Measurements from ENCODE around the gene MT1E. TPM values are rescaled to one million over a fixed set of nuclear protein-coding genes. Genes with fewer than 3 reads are reported as not detected.
"Not testable (repeated sequence)": the region's sequence is repeated elsewhere in the genome, so short reads cannot be mapped to it uniquely, and the experiment has no call there.

The MT1E gene
- total RNA-seq, 1 donor from 2014 or later, result 2.8 TPM

DNA sequence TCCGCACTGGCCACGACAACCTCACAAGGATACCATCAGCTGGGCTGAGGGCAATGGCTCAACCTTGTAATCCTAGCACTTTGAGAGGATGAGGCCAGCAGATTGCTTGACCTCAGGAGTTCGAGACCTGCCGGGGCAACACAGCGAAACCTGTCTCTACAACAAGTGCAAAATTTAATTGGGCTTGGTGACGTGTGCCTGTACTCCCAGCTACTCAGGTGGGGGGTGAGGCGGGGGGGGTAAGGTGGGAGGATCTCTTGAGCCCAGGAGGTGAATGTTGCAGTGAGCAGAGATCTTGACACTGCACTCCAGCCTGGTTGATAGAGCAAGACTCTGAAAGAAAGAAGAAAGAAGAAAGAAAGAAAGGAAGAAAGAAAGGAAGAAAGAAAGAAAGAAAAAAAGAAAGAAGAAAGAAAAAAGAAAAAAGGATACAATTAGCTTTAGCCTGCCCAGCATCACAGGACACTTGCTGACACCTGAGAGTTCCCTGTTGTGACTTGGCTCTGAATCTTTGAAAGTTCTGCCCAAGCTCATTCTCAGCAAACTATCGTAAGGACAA is 5.2 kb upstream of the MT1E start:
- TF ChIP-seq, protein P1, sequence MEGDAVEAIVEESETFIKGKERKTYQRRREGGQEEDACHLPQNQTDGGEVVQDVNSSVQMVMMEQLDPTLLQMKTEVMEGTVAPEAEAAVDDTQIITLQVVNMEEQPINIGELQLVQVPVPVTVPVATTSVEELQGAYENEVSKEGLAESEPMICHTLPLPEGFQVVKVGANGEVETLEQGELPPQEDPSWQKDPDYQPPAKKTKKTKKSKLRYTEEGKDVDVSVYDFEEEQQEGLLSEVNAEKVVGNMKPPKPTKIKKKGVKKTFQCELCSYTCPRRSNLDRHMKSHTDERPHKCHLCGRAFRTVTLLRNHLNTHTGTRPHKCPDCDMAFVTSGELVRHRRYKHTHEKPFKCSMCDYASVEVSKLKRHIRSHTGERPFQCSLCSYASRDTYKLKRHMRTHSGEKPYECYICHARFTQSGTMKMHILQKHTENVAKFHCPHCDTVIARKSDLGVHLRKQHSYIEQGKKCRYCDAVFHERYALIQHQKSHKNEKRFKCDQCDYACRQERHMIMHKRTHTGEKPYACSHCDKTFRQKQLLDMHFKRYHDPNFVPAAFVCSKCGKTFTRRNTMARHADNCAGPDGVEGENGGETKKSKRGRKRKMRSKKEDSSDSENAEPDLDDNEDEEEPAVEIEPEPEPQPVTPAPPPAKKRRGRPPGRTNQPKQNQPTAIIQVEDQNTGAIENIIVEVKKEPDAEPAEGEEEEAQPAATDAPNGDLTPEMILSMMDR (IDR thresholded peaks at IDR 0.05), result no peak
- H3K36me3 Mint-ChIP-seq (ENCODE audit: low read depth), result no peaks in the 10 kb centered on the region
- no peak for ATAC-seq (ENCODE audit: low read depth)

DNA sequence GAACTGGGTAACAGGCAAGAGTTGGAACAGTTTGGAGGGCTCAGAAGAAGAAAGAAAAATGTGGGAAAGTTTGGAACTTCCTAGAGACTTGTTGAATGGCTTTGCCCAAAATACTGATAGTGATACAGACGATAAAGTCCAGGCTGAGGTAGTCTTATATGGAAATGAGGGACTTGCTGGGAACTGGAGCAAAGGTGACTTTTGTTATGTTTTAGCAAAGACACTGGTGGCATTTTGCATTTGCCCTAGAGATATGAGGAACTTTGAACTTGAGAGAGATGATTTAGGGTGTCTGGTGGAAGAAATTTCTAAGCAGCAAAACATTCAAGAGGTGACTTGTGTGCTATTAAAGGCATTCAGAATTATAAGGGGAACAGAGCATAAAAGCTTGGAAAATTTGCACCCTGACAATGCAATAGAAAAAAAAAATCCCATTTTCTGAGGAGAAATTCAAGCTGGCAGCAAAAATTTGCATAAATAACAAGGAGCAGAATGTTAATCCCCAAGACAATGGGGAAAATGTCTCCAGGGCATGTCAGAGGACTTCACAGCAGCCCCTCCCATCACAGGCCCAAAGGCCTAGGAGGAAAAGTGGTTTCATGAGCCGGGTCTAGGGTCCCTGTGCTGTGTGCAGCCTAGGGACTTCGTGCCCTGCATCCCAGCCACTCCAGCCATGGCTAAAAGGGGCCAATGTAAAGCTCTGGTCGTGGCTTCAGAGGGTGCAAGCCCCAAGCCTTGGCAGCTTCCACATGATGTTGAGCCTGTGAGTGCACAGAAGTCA is 3.7 kb upstream of the MT1E start:
- H3K4me1 Mint-ChIP-seq, result peaks cover 21% of the 10 kb centered on the region
- H3K4me3 Mint-ChIP-seq; ATAC-seq (ENCODE audit: low read depth); H3K36me3 Mint-ChIP-seq (ENCODE audit: low read depth); POLR2A ChIA-PET; CTCF ChIA-PET; DNase-seq; intact Hi-C loops (cut with micrococcal nuclease); H3K27ac Mint-ChIP-seq; H3K9me3 Mint-ChIP-seq: not testable (repeated sequence)
- peaks cover 50% of the 10 kb centered on the region for H3K27me3 Mint-ChIP-seq

More for the DNA sequence above, 5.2 kb upstream of the MT1E start:
- H3K4me3 Mint-ChIP-seq, result no peak overlapping the region
- H3K27ac Mint-ChIP-seq, result no peak overlapping the region
- DNase-seq, result no peak
- H3K9me3 Mint-ChIP-seq, result no peaks in the 10 kb centered on the region
- peaks cover 45% of the 10 kb centered on the region for H3K27me3 Mint-ChIP-seq
- peaks cover 19% of the 10 kb centered on the region for H3K4me1 Mint-ChIP-seq
- intact Hi-C loops (cut with micrococcal nuclease), result no loop called here
- ChIA-PET POLR2A (no interaction called here), CTCF (no interaction called here)

DNA sequence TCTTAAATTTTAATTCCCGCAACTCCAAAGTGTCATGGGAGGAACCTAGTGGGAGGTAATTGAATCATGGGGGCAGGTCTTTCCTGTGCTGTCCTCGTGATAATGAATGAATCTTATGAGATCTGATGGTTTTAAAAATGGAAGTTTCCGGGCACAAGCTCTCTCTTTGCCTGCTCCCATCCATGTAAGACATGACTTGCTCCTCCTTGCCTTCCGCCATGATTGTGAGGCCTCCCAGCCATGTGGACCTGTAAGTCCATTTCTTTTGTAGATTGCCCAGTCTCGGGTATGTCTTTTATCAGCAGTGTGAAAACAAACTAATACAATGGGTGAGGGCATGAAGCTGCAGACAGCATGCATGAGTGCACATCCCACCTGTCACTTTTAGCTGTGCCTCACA is 2.4 kb upstream of the MT1E start:
- Mint-ChIP-seq H3K27me3 (peaks cover 42% of the 10 kb centered on the region), H3K4me1 (peaks cover 14% of the 10 kb centered on the region)
- H3K27ac Mint-ChIP-seq; H3K36me3 Mint-ChIP-seq (ENCODE audit: low read depth); intact Hi-C loops (cut with micrococcal nuclease); DNase-seq; H3K9me3 Mint-ChIP-seq; POLR2A ChIA-PET; H3K4me3 Mint-ChIP-seq; ATAC-seq (ENCODE audit: low read depth): not testable (repeated sequence)
- CTCF ChIA-PET, result interaction anchor here (0.9 kb wide), 1 partner anchor 77 kb away, joined by 3 read pairs; no protein-coding TSS in a partner anchor

DNA sequence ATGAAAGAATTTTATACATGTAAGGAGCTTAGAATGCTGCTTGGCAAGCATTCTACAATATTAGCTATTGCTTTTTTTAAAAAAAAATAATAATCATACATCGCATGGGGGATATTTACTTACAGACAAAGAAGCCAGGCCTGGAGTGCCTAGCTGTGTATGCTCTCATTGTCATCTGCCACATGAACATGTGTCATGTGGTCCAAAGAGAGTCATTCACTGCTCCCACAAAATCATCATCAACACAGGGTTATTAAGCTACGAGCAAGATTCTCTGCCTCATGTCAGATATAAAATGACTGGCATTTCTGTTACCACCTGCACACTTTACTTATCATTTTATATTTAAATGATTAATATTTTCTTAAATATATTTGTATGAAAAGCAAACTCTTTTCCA is 1.9 kb upstream of the MT1E start:
- Mint-ChIP-seq H3K27me3 (peaks cover 37% of the 10 kb centered on the region), H3K36me3 (ENCODE audit: low read depth) (no peaks in the 10 kb centered on the region), H3K27ac (no peak overlapping the region), H3K4me1 (peaks cover 15% of the 10 kb centered on the region), H3K4me3 (no peak overlapping the region), H3K9me3 (no peaks in the 10 kb centered on the region)
- DNase-seq, result no peak
- intact Hi-C loops (cut with micrococcal nuclease), result no loop called here
- TF ChIP-seq, protein P1 (IDR thresholded peaks at IDR 0.05), result no peak
- ChIA-PET POLR2A (no interaction called here), CTCF (interaction anchor here (0.6 to 0.9 kb wide), 2 partner anchors 20 to 77 kb away, joined by 3 read pairs; no protein-coding TSS in a partner anchor)
- no peak for ATAC-seq (ENCODE audit: low read depth)

DNA sequence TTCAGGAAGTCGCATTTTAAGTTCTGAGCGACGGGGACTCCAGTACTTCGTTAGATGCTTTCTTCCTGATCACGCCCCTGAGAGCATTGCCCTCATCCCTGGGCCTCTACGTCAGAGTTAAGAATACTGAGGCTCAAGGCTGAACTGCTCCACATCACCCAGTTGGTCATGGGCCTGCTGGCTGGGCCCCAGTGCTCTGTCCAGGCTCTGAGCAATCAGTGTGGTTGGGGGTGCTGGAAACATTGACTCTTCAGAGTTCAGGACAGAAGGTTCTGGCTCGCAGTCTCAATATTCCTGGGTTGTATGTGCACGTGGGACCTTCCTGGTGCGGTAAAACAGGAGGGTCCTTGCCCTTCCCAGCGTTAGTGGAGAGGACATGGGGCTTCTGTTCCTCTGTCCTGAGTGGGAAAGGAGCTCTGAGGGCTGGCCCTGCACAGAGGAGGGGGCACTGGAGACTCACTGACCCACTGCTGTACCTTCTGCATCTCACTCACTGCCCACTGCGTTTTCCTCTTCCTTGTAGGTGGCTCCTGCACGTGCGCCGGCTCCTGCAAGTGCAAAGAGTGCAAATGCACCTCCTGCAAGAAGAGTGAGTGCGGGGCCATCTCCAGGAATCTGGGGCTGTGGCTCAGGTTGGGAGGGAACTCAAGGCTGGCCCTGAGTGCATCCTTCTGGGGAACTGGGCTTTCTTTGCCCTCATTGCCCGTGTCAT is 518 bp downstream of the MT1E start:
- no peaks in the 10 kb centered on the region for H3K36me3 Mint-ChIP-seq (ENCODE audit: low read depth)
- peaks cover 30% of the 10 kb centered on the region for H3K27me3 Mint-ChIP-seq
- intact Hi-C loops (cut with micrococcal nuclease), result loop anchor here (1.0 kb wide), 1 partner anchor 18 kb away; the partner anchor contains the start of gene MT2A
- H3K4me1 Mint-ChIP-seq, result peaks cover 35% of the 10 kb centered on the region
- TF ChIP-seq, protein P1 (IDR thresholded peaks at IDR 0.05), result no peak
- H3K4me3 Mint-ChIP-seq, result peak overlapping the region; percentile 70
- CTCF ChIA-PET, result interaction anchor here (1.1 kb wide), 1 partner anchor 18 kb away, joined by 3 read pairs; no protein-coding TSS in a partner anchor
- POLR2A ChIA-PET, result interaction anchor here (1.0 kb wide), 1 partner anchor 17 kb away, joined by 3 read pairs; no protein-coding TSS in a partner anchor
- no peaks in the 10 kb centered on the region for H3K9me3 Mint-ChIP-seq
- no peak for DNase-seq
- no peak for ATAC-seq (ENCODE audit: low read depth)
- H3K27ac Mint-ChIP-seq, result no peak overlapping the region

Measured in activated B cell treated with CpG ODN at 0.5 μM for 24 hours (primary cell).